ENCODE data around the gene PDGFA. TPM values are rescaled to one million over a fixed set of nuclear protein-coding genes. Genes with fewer than 3 reads are reported as not detected.

Gene PDGFA
- total RNA-seq, 1 experiment from 2014 or later = 35.8 TPM

- no peak overlapping the region for H2BK120ac ChIP-seq (ENCODE audit: low read depth, low read length, poor library complexity, severe bottlenecking)
- no peak overlapping the region for H3K56ac ChIP-seq (ENCODE audit: insufficient read length, low read depth, low read length)
- no peak overlapping the region for H2BK5ac ChIP-seq (ENCODE audit: insufficient read length, low read length)
- H3K79me2 ChIP-seq (ENCODE audit: insufficient read depth, low read length) = peaks cover 2% of the 10 kb centered on the region; the same call in 1 of the 2 replicates
- no peak overlapping the region for H3K27ac ChIP-seq (ENCODE audit: insufficient read length, low read depth, low read length)
- peaks cover 2% of the 10 kb centered on the region; the same call in 1 of the 2 replicates for H3K4me1 ChIP-seq (ENCODE audit: insufficient read depth, low read length)
- peak overlapping the region; percentile 87 for H3K4me2 ChIP-seq (ENCODE audit: insufficient read depth, insufficient read length, low read length)
- no peak overlapping the region for H3K23ac ChIP-seq (ENCODE audit: insufficient read length, low read depth, low read length)
- H3K27me3 ChIP-seq (ENCODE audit: insufficient read depth, low read length) = peaks cover 30% of the 10 kb centered on the region; the same call in 1 of the 2 replicates
- no peaks in the 10 kb centered on the region for H3K9me3 ChIP-seq (ENCODE audit: control insufficient read depth, low read depth, low read length)
- no peak overlapping the region for H4K5ac ChIP-seq (ENCODE audit: insufficient read length, low read depth, low read length)
- no peak for TF ChIP-seq CTCF (conservative IDR thresholded peaks at IDR 0.05)
- no peaks in the 10 kb centered on the region; a peak in 1 of 7 replicates for H3K36me3 Mint-ChIP-seq (ENCODE audit: insufficient read depth in 1 of 3, low read depth in 3 of 3)
- peaks cover 38% of the 10 kb centered on the region for H3K23me2 ChIP-seq (ENCODE audit: insufficient read length, low read depth, low read length, poor library complexity, severe bottlenecking)
- no peak overlapping the region for H2AK5ac ChIP-seq (ENCODE audit: insufficient read length, low read length)
- H3K79me1 ChIP-seq (ENCODE audit: insufficient read depth, low read depth, low read length, poor library complexity, severe bottlenecking) = no peaks in the 10 kb centered on the region
- no peak overlapping the region for H2BK15ac ChIP-seq (ENCODE audit: low read depth, low read length)
- no peak overlapping the region; the same call in 1 of the 2 replicates for H3K14ac ChIP-seq (ENCODE audit: insufficient read depth, low read length)
- no CpG with 5 or more reads among the region's 63 CpGs for WGBS (ENCODE audit: extremely low coverage, insufficient read length, low lambda C conversion rate)
- no peak overlapping the region; a peak in 1 of 7 replicates for H3K27ac Mint-ChIP-seq
- DNase-seq = peak; percentile 64
- H3K18ac ChIP-seq (ENCODE audit: insufficient read length, low read depth, low read length) = no peak overlapping the region
- no peaks in the 10 kb centered on the region; a peak in 1 of 5 replicates for H3K9me3 Mint-ChIP-seq
- peak overlapping the region in 1 of 2 experiments; percentile 78; a peak in 4 of 5 replicates for H3K4me3 Mint-ChIP-seq
- peaks cover 11 to 23% of the 10 kb centered on the region in 2 experiments for H3K4me1 Mint-ChIP-seq
- H3K4ac ChIP-seq (ENCODE audit: low read depth, low read length) = no peak overlapping the region
- H3K9ac ChIP-seq (ENCODE audit: extremely low read depth, insufficient read length, low read length) = no peak overlapping the region
- H2BK12ac ChIP-seq (ENCODE audit: insufficient read length, low read depth, low read length) = no peak overlapping the region
- no peak overlapping the region for H2BK20ac ChIP-seq (ENCODE audit: low read depth, low read length, poor library complexity, severe bottlenecking)
- peaks cover 71% of the 10 kb centered on the region for H3K27me3 Mint-ChIP-seq (ENCODE audit: low read depth)
- no peak overlapping the region for H3T11ph ChIP-seq (ENCODE audit: low read length)
- H4K91ac ChIP-seq (ENCODE audit: insufficient read length, low read depth, low read length) = no peak overlapping the region
- H4K8ac ChIP-seq (replicated peaks; ENCODE audit: insufficient read length, low read depth, low read length) = no peak overlapping the region
- no peaks in the 10 kb centered on the region for H4K20me1 ChIP-seq (ENCODE audit: control insufficient read depth, insufficient read depth, insufficient read length)
- H2AFZ ChIP-seq (ENCODE audit: low read length) = no peak overlapping the region
These were observed 986 bp upstream of the PDGFA start for GRCh38 chr7:520503-521161.

Measured in H9 (cell line).